GM18508 (cell line): ENCODE measurements around the gene FOXK1.

Experiments used
- ATAC-seq: cut with Tn5 transposase; IDR thresholded peaks from one replicate; pipeline ENCODE4 v1.9.1; 2021; ENCODE audit warnings: moderate number of reproducible peaks; ENCODE audit not compliant: insufficient read depth, unreplicated experiment

Gene FOXK1

DNA sequence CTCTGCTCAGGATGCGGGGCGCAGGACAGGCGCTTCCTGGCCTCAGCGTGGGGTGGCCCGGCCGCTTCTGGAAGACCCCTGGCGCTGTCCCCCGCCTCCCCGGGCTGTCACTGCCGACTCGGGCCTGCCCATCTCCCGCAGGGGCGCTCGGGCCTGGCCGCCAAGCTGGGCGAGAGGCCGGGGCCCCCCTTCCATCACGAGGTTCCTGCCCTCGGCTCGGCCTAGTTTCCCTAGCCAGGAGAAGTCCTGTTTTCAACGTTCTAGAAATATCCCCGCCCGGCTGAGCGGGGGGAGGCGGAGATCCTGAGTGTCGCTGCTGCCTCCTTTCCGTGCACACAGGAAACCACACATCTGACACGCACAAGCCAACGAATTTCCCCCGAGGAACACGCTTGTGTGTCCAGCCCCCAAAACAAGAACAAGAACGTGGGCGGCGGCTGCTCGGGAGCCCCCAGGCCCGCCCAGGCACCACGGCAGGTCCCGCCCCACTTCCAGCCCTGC lies 127.0 kb downstream of the FOXK1 start:
- no peak for ATAC-seq

- ATAC-seq = no peak
Measured at GRCh38 chr7:4809666-4810065, 127.6 kb downstream of the FOXK1 start.

GRCh38 chr7:4814433-4814832 lies 132.3 kb downstream of the FOXK1 start:
- ATAC-seq = no peak

- ATAC-seq = no peak
Measured at GRCh38 chr7:4815121-4815520, 133.0 kb downstream of the FOXK1 start.

- ATAC-seq = no peak
Measured at GRCh38 chr7:4815609-4816418, 133.7 kb downstream of the FOXK1 start.

GRCh38 chr7:4816419-4817080 lies 134.5 kb downstream of the FOXK1 start:
- ATAC-seq = no peak

DNA sequence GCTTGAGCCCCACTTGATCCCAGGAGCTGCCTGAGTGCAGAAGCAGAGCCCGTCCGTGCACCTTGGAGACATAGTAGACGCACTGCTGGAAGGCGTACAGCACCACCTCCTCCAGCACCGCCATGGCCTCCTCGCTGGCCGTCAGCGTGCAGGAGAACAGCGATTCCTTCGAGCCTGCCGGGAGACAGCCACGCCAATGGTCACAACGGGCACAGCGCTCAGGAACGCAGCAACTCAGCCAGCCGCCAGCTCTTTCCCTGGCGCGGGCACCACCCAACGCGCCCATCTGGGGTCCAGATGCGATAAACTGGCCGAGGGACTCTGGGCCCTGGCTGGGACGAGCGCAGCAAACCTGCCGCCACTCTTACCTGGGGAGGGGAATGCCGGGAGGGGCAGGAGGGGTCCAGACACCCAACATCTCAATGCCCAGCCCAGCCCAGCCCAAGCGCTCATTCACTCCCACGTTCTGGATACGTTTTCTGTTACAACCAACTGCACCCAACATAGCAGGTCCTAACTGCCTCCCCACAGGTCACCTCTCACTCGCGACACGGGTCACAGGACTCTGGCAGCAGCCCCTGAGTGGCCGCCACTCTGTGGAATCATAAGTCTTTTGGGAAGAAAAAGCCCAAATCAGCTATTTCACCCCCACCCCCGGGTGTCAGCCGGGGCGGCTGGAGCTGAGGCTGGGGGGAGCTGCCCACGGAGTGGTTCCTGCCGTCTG lies 135.2 kb downstream of the FOXK1 start:
- no peak for ATAC-seq

DNA sequence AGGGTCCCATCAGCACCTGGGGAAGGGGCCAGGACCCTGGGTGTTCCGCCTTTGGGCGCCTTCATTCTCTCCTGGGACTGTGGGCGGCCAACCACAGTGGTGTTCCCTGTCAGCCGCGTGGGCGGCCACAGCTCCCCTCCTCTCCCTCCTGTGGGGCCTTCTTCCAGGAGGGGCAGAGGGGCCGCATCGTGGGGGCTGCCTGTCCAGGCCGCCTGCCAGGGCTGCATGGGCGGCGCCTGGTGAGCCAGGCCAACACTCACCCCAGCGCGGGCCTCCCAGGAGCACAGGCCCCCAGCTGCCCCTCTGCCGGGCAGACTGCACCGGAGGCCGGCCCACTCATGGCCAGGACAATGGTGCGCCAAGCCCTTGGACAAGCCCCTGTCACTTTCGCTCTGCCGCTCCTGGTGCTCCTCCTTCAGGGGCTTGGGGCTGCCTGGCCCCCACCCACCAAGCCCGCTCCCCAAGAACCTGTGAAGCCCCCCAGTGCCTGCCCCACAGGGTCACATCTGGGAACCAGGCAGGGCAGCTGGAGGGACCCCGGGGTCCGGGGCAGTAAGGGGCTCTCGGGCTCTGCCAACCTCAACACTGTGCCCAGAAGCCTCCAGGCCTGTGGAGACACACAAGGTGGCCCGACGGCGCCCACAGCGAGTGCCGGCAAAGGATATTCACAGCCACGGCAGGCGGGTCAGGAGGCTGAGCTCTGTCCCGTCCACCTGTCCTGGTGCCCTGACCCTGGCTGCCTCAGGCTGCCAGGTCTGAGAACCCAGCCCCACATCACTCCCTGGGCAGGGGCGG lies 136.1 kb downstream of the FOXK1 start:
- no peak for ATAC-seq

- ATAC-seq = no peak
Measured at GRCh38 chr7:4819560-4820404, 137.7 kb downstream of the FOXK1 start.

- no peak for ATAC-seq
Measured at GRCh38 chr7:4820405-4820966, 138.4 kb downstream of the FOXK1 start.
